Esophagus squamous epithelium (tissue), 5 donors: Measurements from ENCODE around the gene MLNR. TPM values are rescaled to one million over a fixed set of nuclear protein-coding genes. Genes with fewer than 3 reads are reported as not detected.

Source experiments
- DNase-seq: peaks from one replicate; lab custom pipeline; 2025; lab: John Stamatoyannopoulos, UW
- H3K27ac ChIP-seq, 4 donors: fragments of 200-600 bp; sonication (generic); one replicate each; pipeline ENCODE4 v1.5.1; 2016 to 2019; ENCODE audit warnings: mild to moderate bottlenecking in 1 of 4
- H3K27me3 ChIP-seq, 4 donors: fragments of 200-600 bp; sonication (generic); 1 replicate in 3 of 4; 2 replicates in 1 of 4; pipeline versions ENCODE4 v1.5.1 to v1.6.0; 2017 to 2021; ENCODE audit warnings: antibody characterized with exemption in 1 of 4
- H3K36me3 ChIP-seq, 3 donors: fragments of 200-600 bp; sonication (generic); one replicate each; pipeline ENCODE4 v1.5.1; 2016 to 2019
- H3K4me1 ChIP-seq, 3 donors: fragments of 200-600 bp; sonication (generic); one replicate each; pipeline ENCODE4 v1.5.1; 2017 to 2019
- H3K4me3 ChIP-seq, 4 donors: fragments of 200-600 bp; sonication (generic); 1 replicate in 3 of 4; 2 replicates in 1 of 4; pipeline ENCODE4 v1.5.1; 2016 to 2019; ENCODE audit warnings: mild to moderate bottlenecking in 2 of 4, moderate library complexity in 1 of 4
- H3K9me3 ChIP-seq, 3 donors: fragments of 200-600 bp; sonication (generic); one replicate each; pipeline ENCODE4 v1.5.1; 2016 to 2019
- POLR2A ChIP-seq, 4 donors: fragments of 450-650 bp; IDR thresholded peaks; one replicate each; pipeline ENCODE4 v1.6.1; 2017; ENCODE audit warnings: antibody characterized with exemption in 4 of 4, mild to moderate bottlenecking in 4 of 4, moderate library complexity in 3 of 4
- WGBS, 2 donors: methylation state at CpG; one replicate each; pipeline ENCODE4 v1.1.5; 2018; 5-methylcytosine and 5-hydroxymethylcytosine counted together
- intact Hi-C: fragments of 100-400 bp; cut with DNase I; formaldehyde crosslinking; loops from one replicate; pipeline ENCODE4 v1.15.0; 2022
- total RNA-seq, 4 donors: library from RNA; depleted of rRNA; stranded (reverse); fragments of >200 nt; gene quantifications; one replicate each; pipeline ENCODE4 v1.1.0, GENCODE V29; 2016
- TF ChIP-seq, protein P1 (sequence below), 6 experiments: fragments of 450-650 bp in 4 of 6; fragments of 200-600 bp in 2 of 6; sonication (generic) in 2 of 6; IDR thresholded peaks; one replicate each; pipeline ENCODE4 v1.5.1; 2016 to 2019; ENCODE audit warnings: antibody characterized with exemption in 6 of 6, mild to moderate bottlenecking in 4 of 6, moderate library complexity in 4 of 6
- donor health status: DM: yes; HTN: yes; CAD: no.

The MLNR gene
- under 1 TPM in 1 of 4 donors, not detected in 3; 0.19 TPM for total RNA-seq

GRCh38 chr13:49220036-49220855, at the start of gene MLNR:
TSS of gene MLNR (plus strand) at chr13:49220338. CDS start at chr13:49220338, 0 bp downstream.
- Histone ChIP-seq H3K4me3 (peak within 1 kb of the TSS; percentile 36 to 67 (median 47)), H3K4me1 (peaks cover 6 to 30% (median 15%) of the 10 kb centered on the region in 3 donors), H3K27me3 (peaks cover 3 to 74% (median 15%) of the 10 kb centered on the region in 4 donors), H3K9me3 (no peaks in the 10 kb centered on the region), H3K27ac (no peak within 1 kb of the TSS), H3K36me3 (no peaks in the 10 kb centered on the region)
- DNase-seq = no peak
- intact Hi-C loops = no loop called here
- TF ChIP-seq POLR2A (IDR thresholded peaks at IDR 0.05) = no peak
- TF ChIP-seq, protein P1, sequence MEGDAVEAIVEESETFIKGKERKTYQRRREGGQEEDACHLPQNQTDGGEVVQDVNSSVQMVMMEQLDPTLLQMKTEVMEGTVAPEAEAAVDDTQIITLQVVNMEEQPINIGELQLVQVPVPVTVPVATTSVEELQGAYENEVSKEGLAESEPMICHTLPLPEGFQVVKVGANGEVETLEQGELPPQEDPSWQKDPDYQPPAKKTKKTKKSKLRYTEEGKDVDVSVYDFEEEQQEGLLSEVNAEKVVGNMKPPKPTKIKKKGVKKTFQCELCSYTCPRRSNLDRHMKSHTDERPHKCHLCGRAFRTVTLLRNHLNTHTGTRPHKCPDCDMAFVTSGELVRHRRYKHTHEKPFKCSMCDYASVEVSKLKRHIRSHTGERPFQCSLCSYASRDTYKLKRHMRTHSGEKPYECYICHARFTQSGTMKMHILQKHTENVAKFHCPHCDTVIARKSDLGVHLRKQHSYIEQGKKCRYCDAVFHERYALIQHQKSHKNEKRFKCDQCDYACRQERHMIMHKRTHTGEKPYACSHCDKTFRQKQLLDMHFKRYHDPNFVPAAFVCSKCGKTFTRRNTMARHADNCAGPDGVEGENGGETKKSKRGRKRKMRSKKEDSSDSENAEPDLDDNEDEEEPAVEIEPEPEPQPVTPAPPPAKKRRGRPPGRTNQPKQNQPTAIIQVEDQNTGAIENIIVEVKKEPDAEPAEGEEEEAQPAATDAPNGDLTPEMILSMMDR (IDR thresholded peaks at IDR 0.05) = no peak
- 15 to 17% methylated on average over 8 to 15 of the region's 111 CpGs for WGBS, 2 donors

GRCh38 chr13:49171359-49171758, 48.8 kb upstream of the MLNR start:
- H3K27me3 ChIP-seq = no peaks in the 10 kb centered on the region
- H3K27ac ChIP-seq = no peak overlapping the region
- no peak for DNase-seq
- H3K4me1 ChIP-seq = no peaks in the 10 kb centered on the region
- no peaks in the 10 kb centered on the region for H3K9me3 ChIP-seq
- no peak overlapping the region for H3K4me3 ChIP-seq
- peaks cover 0 to 87% (median 0%) of the 10 kb centered on the region in 3 donors for H3K36me3 ChIP-seq
- intact Hi-C loops = no loop called here
- no peak for TF ChIP-seq POLR2A (IDR thresholded peaks at IDR 0.05)
- TF ChIP-seq, protein P1 (IDR thresholded peaks at IDR 0.05) = no peak

- intact Hi-C loops = no loop called here
- 77 to 90% methylated on average over 1 of the region's 1 CpG for whole genome bisulfite sequencing, 2 donors
- no peaks in the 10 kb centered on the region for H3K4me1 ChIP-seq
- no peak for TF ChIP-seq POLR2A (IDR thresholded peaks at IDR 0.05)
- H3K4me3 ChIP-seq = no peak overlapping the region
- no peaks in the 10 kb centered on the region for H3K9me3 ChIP-seq
- DNase-seq = no peak
- no peaks in the 10 kb centered on the region for H3K27me3 ChIP-seq
- peaks cover 0 to 89% (median 3%) of the 10 kb centered on the region in 3 donors for H3K36me3 ChIP-seq
- no peak overlapping the region for H3K27ac ChIP-seq
Observed at GRCh38 chr13:49183672-49184325, 36.3 kb upstream of the MLNR start.

DNA sequence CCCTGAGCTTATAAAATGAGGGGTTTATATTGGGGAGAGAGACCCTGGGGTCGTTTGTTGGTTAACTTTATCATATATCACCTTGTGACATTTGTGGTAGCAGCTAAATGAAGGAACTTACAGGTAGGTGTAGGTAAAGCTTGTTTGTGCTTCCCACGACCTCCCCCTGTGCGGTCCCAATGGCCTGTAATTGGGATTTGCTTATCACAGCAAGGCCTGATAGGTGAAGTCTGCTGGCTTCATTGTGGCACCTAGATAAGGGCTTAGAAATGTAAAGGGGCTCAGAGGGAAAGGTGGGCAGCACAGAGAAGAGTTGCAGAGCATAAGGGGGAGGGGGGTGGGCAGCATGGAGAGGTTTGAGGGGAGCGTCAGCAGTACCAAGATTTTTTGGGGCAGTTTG, 35.5 kb upstream of the MLNR start:
- intact Hi-C loops = no loop called here
- 65 to 70% methylated on average over 4 of the region's 4 CpGs for WGBS, 2 donors
- no peak overlapping the region for H3K4me3 ChIP-seq
- no peaks in the 10 kb centered on the region for H3K9me3 ChIP-seq
- no peak for TF ChIP-seq POLR2A (IDR thresholded peaks at IDR 0.05)
- TF ChIP-seq, protein P1 (IDR thresholded peaks at IDR 0.05) = no peak
- H3K4me1 ChIP-seq = no peaks in the 10 kb centered on the region
- no peak for DNase-seq
- H3K27me3 ChIP-seq = no peaks in the 10 kb centered on the region
- peaks cover 0 to 89% (median 3%) of the 10 kb centered on the region in 3 donors for H3K36me3 ChIP-seq
- H3K27ac ChIP-seq = no peak overlapping the region

GRCh38 chr13:49185264-49185663, 34.9 kb upstream of the MLNR start:
- DNase-seq = no peak
- no peaks in the 10 kb centered on the region for H3K4me1 ChIP-seq
- intact Hi-C loops = no loop called here
- H3K4me3 ChIP-seq = no peak overlapping the region
- no peaks in the 10 kb centered on the region for H3K27me3 ChIP-seq
- H3K27ac ChIP-seq = no peak overlapping the region
- WGBS, 2 donors = 27 to 33% methylated on average over 1 of the region's 1 CpG
- TF ChIP-seq, protein P1 (IDR thresholded peaks at IDR 0.05) = no peak
- no peak for TF ChIP-seq POLR2A (IDR thresholded peaks at IDR 0.05)
- H3K36me3 ChIP-seq = peaks cover 0 to 91% (median 3%) of the 10 kb centered on the region in 3 donors
- H3K9me3 ChIP-seq = no peaks in the 10 kb centered on the region
